ENCODE results near the gene BAZ1B.
"Not testable (repeated sequence)": the region's sequence is repeated elsewhere in the genome, so short reads cannot be mapped to it uniquely, and the experiment has no call there.

Gene BAZ1B

GRCh38 chr7:73442222-73442902 lies 79.7 kb downstream of the BAZ1B start:
- no peak for DNase-seq

GRCh38 chr7:73439410-73439704 lies 82.7 kb downstream of the BAZ1B start:
- no peak for DNase-seq

DNA sequence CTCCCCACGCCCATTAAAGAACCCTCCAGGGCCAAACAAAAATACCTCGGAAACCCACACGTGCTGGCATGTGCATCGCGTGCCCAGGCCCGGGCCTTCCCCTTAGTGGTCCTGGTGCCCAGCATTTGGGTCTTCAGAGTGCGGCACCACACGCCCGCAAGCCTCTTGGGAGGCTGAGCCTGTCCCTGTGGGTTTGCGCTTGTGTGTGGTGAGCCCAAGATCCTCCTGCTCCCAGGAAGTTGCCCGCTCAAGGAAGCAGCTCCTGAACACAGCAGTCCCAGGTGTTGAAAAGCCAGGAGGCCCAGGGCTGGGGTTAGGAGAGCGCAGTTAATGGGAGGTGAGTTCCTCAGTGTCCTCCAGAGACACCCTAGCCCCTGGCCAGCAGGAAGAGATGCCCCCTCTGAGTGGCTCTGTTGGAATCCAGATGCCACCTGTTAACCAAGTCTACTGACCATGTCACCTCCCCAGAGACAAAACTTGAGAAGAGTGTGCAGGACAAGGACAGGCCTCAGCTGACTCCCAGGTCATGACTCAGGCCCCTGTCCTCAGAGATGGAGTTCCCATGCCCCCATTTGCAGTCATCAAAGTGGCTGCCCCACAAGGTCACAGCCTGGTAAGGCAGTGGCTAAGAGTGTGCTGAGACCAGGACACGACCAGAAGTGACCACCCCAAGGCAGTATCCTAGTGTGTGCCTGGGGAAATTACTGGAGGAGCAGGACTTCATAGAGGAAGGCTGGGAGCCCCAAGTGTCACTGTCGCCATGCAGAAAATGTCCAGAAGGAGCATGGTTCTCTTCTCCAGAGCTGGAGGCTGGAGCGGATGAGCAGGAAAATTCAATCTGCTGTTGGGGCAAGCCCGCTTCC lies 83.3 kb downstream of the BAZ1B start:
- no peak for DNase-seq

DNA sequence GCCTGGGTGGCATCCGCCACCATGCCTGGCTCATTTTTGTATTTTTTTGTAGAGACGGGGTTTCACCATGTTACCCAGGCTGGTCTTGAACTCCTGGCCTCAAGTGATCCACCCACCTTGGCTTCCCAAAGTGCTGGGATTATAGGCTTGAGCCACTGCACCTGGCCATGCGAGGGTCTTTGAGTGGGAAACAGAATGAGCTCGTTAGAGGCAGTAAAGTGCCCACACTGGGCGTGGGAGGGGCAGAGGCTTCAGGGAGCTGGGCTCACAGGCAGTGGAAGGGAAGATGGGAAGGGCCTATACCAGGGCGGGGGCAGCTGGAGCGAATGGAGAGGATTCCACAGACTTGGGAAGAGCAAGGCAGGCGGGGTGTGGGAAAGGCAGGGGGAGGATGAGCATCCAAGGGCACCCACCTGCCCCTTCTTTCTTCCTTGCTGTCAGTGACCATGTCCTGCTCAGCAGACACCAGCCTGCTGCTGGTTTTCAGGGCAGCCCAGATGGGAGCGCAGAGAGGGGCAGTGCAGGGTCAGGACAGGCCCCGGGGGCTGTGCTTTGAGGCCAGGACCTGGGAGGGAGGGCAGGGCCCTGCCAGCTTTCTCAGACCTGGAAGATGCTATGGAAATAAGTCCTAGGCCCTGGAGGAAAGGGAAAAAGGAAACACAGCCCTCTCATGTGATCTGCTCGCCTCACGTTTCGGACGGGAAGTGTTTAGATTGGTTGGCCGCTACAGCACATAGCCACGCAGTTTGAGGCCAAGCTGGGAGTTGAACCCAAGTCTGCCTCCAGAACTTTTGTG lies 84.3 kb downstream of the BAZ1B start:
- DNase-seq, result no peak

DNA sequence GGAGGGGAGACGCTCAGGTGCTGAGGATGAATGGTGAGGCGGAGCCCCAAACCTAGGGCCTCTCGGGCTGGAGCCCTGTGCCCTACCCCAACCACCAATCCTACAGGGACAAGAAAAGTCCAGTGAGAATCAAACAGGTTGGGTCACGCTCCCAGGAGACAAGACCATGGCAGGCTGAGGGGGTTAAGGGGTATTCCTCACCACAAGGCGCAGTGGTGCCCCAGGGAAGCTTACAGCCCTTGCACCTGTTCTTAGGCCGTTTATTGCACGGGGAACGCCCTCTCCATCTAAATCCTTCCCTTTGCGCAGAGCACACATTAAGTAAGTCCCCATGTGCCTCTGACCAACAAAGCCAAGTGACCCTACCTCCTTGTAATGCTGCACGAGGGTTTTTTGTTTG lies 85.0 kb downstream of the BAZ1B start:
- DNase-seq, result no peak

GRCh38 chr7:73436031-73436929 lies 85.8 kb downstream of the BAZ1B start:
- DNase-seq, result no peak

- DNase-seq, result no peak
Measured at GRCh38 chr7:73435471-73436009, 86.6 kb downstream of the BAZ1B start.

DNA sequence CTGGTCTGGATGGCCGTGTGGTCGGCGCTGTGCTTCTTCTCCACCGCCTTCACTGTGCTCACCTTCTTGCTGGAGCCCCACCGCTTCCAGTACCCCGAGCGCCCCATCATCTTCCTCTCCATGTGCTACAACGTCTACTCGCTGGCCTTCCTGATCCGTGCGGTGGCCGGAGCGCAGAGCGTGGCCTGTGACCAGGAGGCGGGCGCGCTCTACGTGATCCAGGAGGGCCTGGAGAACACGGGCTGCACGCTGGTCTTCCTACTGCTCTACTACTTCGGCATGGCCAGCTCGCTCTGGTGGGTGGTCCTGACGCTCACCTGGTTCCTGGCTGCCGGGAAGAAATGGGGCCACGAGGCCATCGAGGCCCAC lies 87.4 kb downstream of the BAZ1B start:
- no peak for DNase-seq

- DNase-seq, result peak; percentile 46
Measured at GRCh38 chr7:73433924-73434700, 88.0 kb downstream of the BAZ1B start.

GRCh38 chr7:73432676-73433075 lies 89.4 kb downstream of the BAZ1B start:
- no peak for DNase-seq

DNA sequence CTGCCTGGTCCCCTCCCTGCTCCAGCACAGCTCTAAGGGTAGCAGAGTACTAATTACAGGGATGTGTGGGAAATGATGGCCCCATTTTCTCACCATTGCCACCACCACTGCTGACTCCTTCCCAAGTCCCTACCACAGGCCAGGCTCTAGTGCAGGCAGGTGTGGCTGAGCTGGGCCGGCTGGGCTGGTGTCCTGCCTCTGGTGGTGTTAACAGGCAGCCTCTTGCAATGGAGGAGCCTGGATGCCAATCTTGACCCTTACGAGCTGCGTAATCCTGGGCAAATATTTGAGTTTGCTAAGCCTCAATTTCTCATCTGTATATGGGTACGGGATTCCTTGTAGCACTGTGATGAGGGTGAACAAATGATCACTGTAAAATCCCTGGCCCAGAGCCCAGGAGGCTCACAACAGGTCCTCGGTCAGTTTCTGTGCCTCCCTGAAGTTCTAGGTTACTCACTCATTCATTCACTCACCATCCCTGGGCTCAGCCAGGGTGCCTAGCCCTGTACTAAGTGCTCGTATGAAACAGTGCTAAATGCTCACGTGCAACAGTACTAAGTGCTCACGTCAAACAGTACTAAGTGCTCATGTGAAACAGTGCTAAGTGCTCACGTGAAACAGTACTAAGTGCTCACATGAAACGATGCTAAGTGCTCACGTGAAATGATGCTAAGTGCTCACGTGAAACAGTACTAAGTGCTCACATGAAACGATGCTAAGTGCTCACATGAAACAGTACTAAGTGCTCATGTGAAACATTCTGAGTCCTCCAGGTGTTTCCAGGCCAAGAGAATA lies 90.9 kb downstream of the BAZ1B start:
- DNase-seq, result no peak

- DNase-seq, result not testable (repeated sequence)
Measured at GRCh38 chr7:73430540-73430939, 91.6 kb downstream of the BAZ1B start.

GRCh38 chr7:73429622-73430505 lies 92.2 kb downstream of the BAZ1B start:
- DNase-seq, result no peak

DNA sequence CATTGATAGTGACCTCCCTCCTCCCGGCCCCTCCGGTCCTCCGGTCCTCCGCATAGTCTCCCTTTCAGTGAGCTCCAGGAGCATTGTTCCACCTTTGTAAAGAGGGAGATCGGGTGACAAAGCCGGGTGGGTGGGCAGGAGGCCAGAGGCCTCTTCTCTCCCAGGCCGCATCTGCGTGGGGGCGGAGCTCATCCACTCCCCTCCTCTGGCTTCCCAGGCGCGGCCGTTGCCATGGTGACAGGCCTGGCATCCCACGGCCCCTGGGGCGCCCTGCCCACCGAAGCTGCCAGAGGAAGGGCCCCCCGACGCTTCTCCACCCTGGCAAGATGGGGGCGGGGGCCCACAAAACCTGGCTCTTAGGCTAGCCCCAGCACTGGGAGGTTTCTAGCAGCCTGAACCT lies 92.9 kb downstream of the BAZ1B start:
- DNase-seq, result no peak

DNA sequence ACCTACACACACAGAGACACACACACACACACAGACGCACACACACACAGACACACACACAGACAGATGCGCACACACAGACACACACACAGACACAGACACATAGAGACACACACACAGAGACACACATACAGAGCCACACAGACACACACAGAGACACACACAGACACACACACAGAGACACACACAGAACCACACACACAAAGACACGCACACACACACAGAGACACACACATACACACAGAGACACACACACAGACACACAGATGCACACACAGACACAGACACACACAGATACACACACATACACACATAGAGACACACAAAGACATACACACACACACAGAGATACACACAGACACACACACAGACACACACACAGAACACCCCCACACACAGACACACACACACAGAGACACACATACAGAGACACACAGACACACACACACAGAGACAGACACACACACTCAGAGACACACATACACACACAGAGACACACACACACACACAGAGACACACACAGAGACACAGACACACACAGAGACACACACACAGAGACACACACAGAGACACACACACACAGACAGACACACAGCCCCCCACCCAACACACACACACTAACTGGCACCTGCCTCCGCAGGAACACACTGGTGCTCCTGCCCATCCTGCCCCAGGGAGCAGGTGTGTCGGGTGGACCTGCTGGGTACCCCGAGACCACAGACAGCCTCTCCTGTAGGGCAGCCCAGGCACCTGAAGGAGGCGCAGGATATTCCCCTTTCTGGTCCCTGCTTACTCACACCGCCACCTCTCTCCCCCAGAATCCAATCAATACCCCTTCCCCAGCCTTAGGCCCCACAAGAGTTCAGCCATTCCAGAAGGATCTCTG lies 93.9 kb downstream of the BAZ1B start:
- no peak for DNase-seq

- no peak for DNase-seq
Measured at GRCh38 chr7:73426016-73426415, 96.1 kb downstream of the BAZ1B start.

- DNase-seq, result no peak
Measured at GRCh38 chr7:73425356-73425983, 96.6 kb downstream of the BAZ1B start.

- DNase-seq, result no peak
Measured at GRCh38 chr7:73424489-73424885, 97.6 kb downstream of the BAZ1B start.
